SKM-1 (cell line): ENCODE results near the gene HDAC4.
"Not testable (repeated sequence)": the region's sequence is repeated elsewhere in the genome, so short reads cannot be mapped to it uniquely, and the experiment has no call there.

Source experiments
- DNase-seq: peaks from one replicate; lab custom pipeline; 2025; ENCODE audit not compliant: unreplicated experiment; lab: John Stamatoyannopoulos, UW

HDAC4 gene

GRCh38 chr2:239041062-239041461 is 359.8 kb downstream of the HDAC4 start:
- no peak for DNase-seq

GRCh38 chr2:239040152-239040761 is 360.6 kb downstream of the HDAC4 start:
- DNase-seq, result no peak

GRCh38 chr2:239039479-239039861 is 361.4 kb downstream of the HDAC4 start:
- DNase-seq, result no peak

GRCh38 chr2:239038773-239039478 is 361.9 kb downstream of the HDAC4 start:
- no peak for DNase-seq

- DNase-seq, result not testable (repeated sequence)
Observed at GRCh38 chr2:239038284-239038683, 362.5 kb downstream of the HDAC4 start.

GRCh38 chr2:239037559-239037910 is 363.3 kb downstream of the HDAC4 start:
- DNase-seq, result no peak

GRCh38 chr2:239036819-239037558 is 363.8 kb downstream of the HDAC4 start:
- DNase-seq, result no peak

- DNase-seq, result no peak
Observed at GRCh38 chr2:239035997-239036731, 364.7 kb downstream of the HDAC4 start.

GRCh38 chr2:239035361-239035814 is 365.4 kb downstream of the HDAC4 start:
- DNase-seq, result no peak

- DNase-seq, result no peak
Observed at GRCh38 chr2:239034561-239035341, 366.1 kb downstream of the HDAC4 start.

GRCh38 chr2:239033801-239034560 is 366.8 kb downstream of the HDAC4 start:
- DNase-seq, result no peak

- DNase-seq, result no peak
Observed at GRCh38 chr2:239029958-239030357, 370.9 kb downstream of the HDAC4 start.

GRCh38 chr2:239028253-239028619 is 372.6 kb downstream of the HDAC4 start:
- no peak for DNase-seq

GRCh38 chr2:239027391-239028252 is 373.2 kb downstream of the HDAC4 start:
- no peak for DNase-seq

GRCh38 chr2:239026711-239027361 is 374.0 kb downstream of the HDAC4 start:
- no peak for DNase-seq

- DNase-seq, result no peak
Observed at GRCh38 chr2:239025951-239026461, 374.8 kb downstream of the HDAC4 start.

- DNase-seq, result no peak
Observed at GRCh38 chr2:239025096-239025801, 375.6 kb downstream of the HDAC4 start.

- no peak for DNase-seq
Observed at GRCh38 chr2:239024226-239024625, 376.6 kb downstream of the HDAC4 start.
